Amniotic epithelial cell (primary cell): ENCODE results near the gene C6orf62.
"Not testable (repeated sequence)": the region's sequence is repeated elsewhere in the genome, so short reads cannot be mapped to it uniquely, and the experiment has no call there.

Source experiments
- DNase-seq: peaks from one replicate; pipeline ENCODE4 v3.0.0-alpha.2; 2010; ENCODE audit warnings: low read depth

Gene C6orf62

DNA sequence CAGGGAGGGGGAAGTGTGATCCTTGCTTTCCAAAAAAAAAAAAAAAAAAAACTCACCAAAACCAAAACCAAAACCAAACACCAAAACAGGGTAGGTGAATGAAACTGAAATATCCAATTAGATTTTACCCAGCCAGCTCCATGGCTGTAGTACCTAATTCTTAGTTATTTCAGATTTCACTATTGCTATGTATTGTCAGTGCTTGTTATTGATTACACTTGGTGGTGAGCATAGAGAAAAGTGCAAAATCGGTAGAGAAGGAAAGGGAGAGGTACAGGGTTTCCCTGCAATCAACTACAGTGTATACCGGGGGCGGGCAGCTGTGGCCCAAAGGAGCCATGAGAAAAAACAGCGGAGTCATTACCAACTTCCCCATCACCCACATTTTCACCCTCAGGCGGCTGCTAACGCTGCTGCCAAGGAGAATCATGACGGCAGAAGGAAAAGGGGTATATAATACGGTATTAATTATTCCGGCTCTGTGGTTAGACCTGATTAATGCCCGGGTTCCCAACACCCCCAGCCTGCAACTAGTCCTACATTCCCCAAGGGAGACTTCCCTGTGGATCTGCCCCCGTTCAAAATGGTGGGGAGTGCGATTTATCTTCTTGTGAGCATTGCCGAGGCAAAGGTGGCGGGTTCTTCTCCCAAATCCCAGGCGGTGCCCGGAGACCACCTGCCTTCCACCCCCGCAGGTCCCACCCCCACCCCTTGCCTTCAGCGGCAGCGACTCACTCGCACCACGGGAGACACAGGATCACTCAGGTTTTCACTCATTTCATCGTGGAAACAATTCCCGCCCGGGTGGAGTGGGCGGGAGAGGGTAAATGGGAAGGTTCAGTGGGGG, at the start of gene C6orf62:
Gene C6orf62 (minus strand): TSS at position 30 of the 847 bp plus-strand sequence. CDS start 486 bp downstream, outside the sequence.
- no peak for DNase-seq

GRCh38 chr6:24768361-24768760, 49.4 kb upstream of the C6orf62 start:
- peak; percentile 51 for DNase-seq

DNA sequence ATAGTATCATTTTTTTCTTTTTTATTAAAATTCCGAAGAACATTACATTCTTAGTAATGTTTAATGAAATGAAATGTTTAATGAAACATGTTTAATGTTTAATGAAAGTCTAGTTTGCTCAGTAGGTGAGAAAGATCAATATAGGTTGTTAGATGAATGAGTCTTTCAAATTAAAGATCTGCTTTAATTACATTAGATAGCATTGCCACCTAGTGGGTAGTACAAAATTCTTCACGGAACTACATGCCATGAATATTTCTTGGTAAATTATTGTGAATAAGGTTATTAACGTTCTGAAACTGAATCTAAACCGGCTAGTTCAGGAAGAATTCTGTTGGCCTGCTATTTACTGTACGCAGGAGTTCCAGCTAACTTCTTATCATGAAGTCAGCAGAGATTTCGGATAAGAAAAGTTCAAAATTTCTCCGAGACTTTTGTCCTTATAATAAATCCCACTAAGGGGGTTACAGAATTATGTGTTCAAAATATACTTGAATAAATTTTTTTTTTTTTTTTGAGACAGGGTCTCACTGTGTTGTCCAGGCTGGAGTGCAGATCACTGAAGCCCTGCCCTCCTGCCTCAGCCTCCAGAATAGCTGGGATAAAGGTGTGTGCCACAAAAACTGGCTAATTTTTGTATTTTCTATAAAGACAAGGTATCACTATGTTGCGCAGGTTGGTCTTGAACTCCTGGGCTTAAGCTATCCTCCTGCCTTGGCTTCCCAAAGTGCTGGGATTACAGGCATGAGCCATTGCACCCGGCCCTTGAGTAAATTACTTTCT, 47.9 kb upstream of the C6orf62 start:
- peak; percentile 44 for DNase-seq

DNA sequence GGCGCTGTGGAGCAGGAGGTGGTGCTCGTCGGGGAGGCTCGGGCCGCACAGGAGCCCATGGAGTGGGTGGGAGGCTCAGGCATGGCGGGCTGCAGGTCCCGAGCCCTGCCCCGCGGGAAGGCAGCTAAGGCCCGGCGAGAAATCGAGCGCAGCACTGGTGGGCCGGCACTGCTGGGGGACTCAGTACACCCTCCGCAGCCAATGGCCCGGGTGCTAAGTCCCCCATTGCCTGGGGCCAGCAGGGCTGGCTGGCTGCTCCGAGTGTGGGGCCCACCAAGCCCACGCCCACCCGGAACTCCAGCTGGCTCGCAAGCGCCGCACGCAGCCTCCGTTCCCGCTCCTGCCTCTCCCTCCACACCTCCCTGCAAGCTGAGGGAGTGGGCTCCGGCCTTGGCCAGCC, 47.0 kb upstream of the C6orf62 start:
- DNase-seq = not testable (repeated sequence)

DNA sequence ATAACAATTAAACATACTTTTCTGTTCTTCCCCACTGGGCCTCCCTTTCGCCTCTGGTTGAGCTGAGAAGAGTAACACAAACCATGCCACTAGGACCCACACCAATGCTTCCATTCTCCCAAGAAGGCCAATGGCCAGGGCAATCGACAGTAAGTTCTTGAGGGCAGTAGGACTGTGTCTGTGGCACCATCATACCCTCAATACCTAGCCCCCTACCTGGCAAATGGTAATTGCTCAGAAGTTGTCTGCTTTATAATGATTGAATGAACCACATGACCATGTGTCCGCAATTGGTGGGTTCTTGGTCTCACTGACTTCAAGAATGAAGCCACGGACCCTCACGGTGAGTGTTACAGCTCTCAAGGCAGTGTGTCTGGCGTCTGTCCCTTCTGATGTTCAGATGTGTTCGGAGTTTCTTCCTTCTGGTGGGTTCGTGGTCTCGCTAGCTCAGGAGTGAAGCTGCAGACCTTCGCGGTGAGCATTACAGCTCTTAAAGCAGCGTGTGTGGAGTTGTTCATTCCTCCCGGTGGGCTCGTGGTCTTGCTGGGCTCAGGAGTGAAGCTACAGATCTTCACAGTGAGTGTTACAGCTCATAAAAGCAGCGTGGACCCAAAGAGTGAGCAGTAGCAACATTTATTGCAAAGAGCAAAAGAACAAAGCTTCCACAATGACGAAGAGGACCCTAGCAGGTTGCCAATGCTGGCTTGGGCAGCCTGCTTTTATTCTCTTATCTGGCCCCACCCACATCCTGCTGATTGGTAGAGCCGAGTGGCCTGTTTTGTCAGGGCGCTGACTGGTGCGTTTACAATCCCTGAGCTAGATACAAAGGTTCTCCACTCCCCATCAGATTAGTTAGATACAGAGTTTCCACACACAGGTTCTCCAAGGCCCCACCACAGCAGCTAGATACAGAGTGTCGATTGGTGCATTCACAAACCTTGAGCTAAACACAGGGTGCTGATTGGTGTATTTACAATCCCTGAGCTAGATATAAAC, 46.2 kb upstream of the C6orf62 start:
- DNase-seq = not testable (repeated sequence)

DNA sequence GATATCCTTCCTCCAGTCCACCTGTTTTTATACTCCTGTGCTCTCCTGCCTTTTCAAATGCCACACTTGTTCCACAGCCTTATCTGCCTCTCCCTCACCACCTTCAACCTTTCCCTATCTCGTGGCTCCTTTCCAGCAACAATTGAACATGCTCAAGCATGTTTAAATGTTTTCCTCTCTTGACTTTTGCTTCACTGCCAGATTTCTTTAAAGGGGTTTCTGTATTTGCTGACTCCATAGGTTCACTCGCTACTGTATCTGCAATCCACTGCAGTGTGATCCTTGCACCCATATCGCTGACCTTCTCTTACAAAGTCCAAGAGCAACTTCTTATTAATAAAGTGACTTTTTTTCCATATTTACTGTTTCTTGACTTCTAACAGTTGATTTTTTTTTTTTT, 44.6 kb upstream of the C6orf62 start:
- DNase-seq = no peak

DNA sequence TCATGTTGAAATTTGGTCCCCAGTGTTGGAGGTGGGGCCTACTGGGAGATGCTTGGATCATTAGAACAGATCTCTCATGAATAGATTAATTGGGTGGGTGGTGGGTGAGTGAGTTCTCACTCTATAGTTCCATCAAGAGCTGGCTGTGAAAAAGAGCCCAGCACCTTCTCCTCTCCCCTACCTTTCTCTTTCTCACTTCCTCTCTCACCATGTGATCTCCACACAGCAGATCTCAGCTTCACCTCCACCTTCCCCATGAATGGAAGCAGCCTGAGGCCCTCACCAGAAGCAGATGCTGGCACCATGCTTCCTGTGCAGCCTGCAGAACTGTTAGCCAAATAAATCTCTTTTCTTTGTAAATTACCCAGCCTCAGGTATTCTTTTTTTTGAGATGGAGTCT, 42.9 kb upstream of the C6orf62 start:
- DNase-seq = no peak

DNA sequence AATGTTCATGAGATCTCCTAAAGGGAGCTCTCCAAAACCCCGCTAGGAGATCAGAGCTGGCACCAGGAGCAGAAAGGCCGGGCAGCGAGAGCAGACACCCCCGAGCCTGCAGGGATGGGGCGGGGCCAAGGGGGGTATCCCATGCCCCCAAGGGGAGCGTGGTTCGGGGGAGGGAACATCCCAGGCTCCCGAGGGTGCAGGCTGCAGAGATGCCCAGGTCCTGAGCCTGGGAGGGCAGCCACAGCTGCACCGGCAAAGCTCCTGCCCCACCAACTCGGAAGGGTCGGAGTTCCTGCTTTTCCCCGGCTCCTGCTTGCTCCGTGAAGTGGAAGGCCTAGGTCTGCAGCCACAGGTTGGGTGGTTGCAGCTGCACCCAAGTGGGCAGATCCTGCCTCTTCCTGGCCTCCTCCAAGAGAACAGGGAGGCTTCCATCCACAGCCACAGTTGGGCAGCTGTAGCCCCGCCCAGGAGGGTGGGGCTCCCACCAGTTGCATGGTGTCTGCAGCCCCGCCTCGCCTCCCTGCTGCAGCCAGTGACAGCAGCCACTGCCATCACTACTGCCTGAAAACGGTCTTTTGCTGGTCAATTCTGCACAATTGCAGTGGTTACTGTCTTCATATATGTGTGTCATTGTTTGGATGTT, 42.4 kb upstream of the C6orf62 start:
- DNase-seq = no peak

GRCh38 chr6:24760210-24760609, 41.3 kb upstream of the C6orf62 start:
- no peak for DNase-seq

DNA sequence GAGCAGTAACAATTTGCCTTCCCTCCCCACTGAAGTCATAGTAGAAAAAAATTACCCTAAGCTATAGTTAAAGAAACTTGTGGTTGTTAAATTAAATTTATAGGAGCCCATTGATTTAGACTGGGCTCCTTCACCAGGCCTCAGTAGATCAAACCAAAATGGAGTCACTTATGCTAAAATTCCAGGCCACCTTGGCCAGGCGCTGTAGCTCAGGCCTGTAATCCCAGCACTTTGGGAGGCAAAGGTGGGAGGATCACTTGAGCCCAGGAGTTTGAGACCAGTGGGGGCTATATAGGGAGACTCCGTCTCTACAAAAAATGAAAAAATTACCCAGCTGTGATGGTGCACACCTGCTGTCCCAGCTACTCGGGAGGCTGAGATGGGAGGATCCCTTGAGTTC, 40.8 kb upstream of the C6orf62 start:
- no peak for DNase-seq

- DNase-seq = no peak
These were observed 38.7 kb upstream of the C6orf62 start for GRCh38 chr6:24757611-24758010.

DNA sequence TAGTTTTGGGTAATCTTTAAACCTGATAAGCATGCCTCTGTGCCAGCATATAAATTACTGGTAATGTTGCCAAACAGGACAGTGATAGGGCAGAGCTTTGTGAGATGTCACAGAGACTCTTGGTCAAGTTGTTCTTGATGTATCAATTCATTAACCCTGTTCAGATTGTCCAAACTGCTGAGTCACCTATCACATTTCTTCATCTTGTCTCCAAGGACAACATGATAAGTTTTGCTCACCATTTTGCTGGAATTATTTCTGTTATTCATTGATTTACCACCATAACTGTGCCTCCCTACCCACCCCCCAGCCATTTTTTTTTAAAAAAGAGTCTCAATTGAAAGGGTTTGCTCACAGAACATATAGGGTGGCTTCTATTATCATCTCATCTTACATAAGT, 36.3 kb upstream of the C6orf62 start:
- DNase-seq = peak; percentile 16

DNA sequence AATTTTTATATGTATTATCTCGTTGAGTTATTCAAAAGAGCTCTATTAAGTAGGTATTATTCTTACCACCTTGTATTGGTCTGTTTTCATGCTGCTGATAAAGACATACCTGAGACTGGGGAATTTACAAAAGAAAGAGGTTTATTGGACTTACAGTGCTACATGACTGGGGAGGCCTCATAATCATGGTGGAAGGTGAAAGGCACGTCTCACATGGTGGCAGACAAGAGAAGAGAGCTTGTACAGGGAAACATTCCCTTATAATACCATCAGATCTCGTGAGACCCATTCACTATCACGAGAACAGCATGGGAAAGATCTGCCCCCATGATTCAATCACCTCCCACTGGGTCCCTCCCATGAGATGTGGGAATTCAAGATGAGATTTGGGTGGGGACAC, 35.4 kb upstream of the C6orf62 start:
- DNase-seq = not testable (repeated sequence)

GRCh38 chr6:24753545-24753944, 34.6 kb upstream of the C6orf62 start:
- DNase-seq = no peak

DNA sequence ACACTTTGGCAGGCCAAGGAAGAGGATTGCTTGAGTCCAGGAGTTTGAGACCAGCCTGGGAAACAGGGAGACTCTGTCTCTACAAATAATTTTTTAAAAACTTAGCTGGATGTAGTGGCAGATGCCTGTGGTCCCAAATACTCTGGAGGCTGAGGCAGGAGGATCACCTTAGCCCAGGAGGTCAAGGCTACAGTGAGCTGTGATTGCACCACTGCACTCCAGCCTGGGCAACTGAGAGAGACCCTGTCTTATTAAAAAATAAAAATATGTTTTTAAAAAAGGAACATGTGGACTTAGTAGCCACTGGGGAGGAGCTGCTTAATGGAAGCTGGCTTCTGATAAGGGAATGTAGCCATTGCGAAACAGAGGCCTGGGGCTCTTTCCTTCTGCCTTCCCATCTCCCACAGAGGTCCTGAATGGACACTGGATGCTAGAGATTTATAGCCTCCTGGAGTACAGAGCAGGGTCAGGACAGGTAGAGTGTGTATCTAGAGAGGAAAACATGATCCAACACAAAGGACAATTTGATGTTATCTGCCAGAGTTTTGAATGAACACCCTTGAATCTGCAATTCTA, 34.1 kb upstream of the C6orf62 start:
- DNase-seq = peak; percentile 45

GRCh38 chr6:24752503-24752902, 33.5 kb upstream of the C6orf62 start:
- no peak for DNase-seq

GRCh38 chr6:24750878-24751277, 31.9 kb upstream of the C6orf62 start:
- not testable (repeated sequence) for DNase-seq

DNA sequence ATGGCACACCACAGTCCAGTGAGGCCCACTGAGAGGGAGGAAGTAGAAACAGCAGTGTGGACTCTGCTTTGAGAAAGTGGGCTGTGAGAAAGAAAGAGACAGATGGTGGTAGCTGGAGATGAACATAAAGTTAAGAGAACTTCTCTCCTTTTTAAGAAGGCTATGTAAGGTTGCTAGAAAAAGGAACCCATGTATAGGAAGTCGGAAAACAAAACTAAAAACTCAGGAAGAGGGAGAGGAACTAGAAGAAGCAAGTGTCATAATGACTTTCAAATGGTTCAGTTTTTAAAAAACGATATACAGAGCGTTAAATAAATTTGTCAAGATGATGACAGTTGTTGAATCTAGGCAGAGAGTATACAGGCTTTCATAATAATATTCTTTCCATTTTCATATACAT, 30.3 kb upstream of the C6orf62 start:
- DNase-seq = no peak

- no peak for DNase-seq
These were observed 26.0 kb upstream of the C6orf62 start for GRCh38 chr6:24744911-24745310.

- DNase-seq = no peak
These were observed 25.0 kb upstream of the C6orf62 start for GRCh38 chr6:24743944-24744335.
